ENCODE measurements around the gene CAPZA2.

- no peak for TF ChIP-seq POLR2A (IDR thresholded peaks at IDR 0.05)
- TF ChIP-seq, protein P1, sequence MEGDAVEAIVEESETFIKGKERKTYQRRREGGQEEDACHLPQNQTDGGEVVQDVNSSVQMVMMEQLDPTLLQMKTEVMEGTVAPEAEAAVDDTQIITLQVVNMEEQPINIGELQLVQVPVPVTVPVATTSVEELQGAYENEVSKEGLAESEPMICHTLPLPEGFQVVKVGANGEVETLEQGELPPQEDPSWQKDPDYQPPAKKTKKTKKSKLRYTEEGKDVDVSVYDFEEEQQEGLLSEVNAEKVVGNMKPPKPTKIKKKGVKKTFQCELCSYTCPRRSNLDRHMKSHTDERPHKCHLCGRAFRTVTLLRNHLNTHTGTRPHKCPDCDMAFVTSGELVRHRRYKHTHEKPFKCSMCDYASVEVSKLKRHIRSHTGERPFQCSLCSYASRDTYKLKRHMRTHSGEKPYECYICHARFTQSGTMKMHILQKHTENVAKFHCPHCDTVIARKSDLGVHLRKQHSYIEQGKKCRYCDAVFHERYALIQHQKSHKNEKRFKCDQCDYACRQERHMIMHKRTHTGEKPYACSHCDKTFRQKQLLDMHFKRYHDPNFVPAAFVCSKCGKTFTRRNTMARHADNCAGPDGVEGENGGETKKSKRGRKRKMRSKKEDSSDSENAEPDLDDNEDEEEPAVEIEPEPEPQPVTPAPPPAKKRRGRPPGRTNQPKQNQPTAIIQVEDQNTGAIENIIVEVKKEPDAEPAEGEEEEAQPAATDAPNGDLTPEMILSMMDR (IDR thresholded peaks at IDR 0.05), result no peak
Measured at GRCh38 chr7:116877443-116878217, 15.2 kb downstream of the CAPZA2 start.
